ENCODE data around the gene NRIP2. TPM values are rescaled to one million over a fixed set of nuclear protein-coding genes. Genes with fewer than 3 reads are reported as not detected.

Gene NRIP2
- total and polyA plus RNA-seq, 10 of the 15 experiments (the other 5 are each of a cell fraction or from before 2014, with no cell fraction given) = 0.04 to 0.83 (median 0.42) TPM; not detected in 7

GRCh38 chr12:2860170-2860569 is 25.3 kb upstream of the NRIP2 start:
- no peaks in the 10 kb centered on the region for H3K27me3 ChIP-seq (replicated peaks in 1 of 2; ENCODE audit: control insufficient read depth in 2 of 2, insufficient read depth in 2 of 2, low read length in 1 of 2)
- H4K20me1 ChIP-seq (ENCODE audit: control insufficient read depth, insufficient read depth) = no peaks in the 10 kb centered on the region
- no peak for TF ChIP-seq SPI1 (IDR thresholded peaks at IDR 0.05; ENCODE audit: borderline replicate concordance, insufficient read depth, low read depth, low read length)
- TF ChIP-seq ZNF24 (IDR thresholded peaks at IDR 0.05) = no peak
- TF ChIP-seq DPF2 (IDR thresholded peaks at IDR 0.05) = no peak
- no peak for TF ChIP-seq MEF2A (IDR thresholded peaks at IDR 0.05; ENCODE audit: insufficient read depth, low read depth, low read length)
- no peak for TF ChIP-seq JUND (IDR thresholded peaks at IDR 0.05; ENCODE audit: low read depth, low read length)
- TF ChIP-seq, protein P1, sequence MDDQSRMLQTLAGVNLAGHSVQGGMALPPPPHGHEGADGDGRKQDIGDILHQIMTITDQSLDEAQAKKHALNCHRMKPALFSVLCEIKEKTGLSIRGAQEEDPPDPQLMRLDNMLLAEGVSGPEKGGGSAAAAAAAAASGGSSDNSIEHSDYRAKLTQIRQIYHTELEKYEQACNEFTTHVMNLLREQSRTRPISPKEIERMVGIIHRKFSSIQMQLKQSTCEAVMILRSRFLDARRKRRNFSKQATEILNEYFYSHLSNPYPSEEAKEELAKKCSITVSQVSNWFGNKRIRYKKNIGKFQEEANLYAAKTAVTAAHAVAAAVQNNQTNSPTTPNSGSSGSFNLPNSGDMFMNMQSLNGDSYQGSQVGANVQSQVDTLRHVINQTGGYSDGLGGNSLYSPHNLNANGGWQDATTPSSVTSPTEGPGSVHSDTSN (IDR thresholded peaks at IDR 0.05; ENCODE audit: insufficient replicate concordance, low read depth, low read length) = no peak
- TF ChIP-seq WRNIP1 (IDR thresholded peaks at IDR 0.05; ENCODE audit: borderline replicate concordance, low read depth, low read length) = no peak
- no peak for TF ChIP-seq CUX1 (IDR thresholded peaks at IDR 0.05; ENCODE audit: insufficient replicate concordance, low read depth, low read length)
- no peak for TF ChIP-seq SUZ12 (IDR thresholded peaks at IDR 0.05; ENCODE audit: unreplicated experiment)
- TF ChIP-seq, protein P2, sequence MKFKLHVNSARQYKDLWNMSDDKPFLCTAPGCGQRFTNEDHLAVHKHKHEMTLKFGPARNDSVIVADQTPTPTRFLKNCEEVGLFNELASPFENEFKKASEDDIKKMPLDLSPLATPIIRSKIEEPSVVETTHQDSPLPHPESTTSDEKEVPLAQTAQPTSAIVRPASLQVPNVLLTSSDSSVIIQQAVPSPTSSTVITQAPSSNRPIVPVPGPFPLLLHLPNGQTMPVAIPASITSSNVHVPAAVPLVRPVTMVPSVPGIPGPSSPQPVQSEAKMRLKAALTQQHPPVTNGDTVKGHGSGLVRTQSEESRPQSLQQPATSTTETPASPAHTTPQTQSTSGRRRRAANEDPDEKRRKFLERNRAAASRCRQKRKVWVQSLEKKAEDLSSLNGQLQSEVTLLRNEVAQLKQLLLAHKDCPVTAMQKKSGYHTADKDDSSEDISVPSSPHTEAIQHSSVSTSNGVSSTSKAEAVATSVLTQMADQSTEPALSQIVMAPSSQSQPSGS (IDR thresholded peaks at IDR 0.05; ENCODE audit: low read length) = no peak
- TF ChIP-seq TAF1 (IDR thresholded peaks at IDR 0.05; ENCODE audit: borderline replicate concordance, low read depth, low read length) = no peak
- TF ChIP-seq CHD4 (IDR thresholded peaks at IDR 0.05) = no peak
- no peak for TF ChIP-seq RAD21 (IDR thresholded peaks at IDR 0.05; ENCODE audit: insufficient read depth, low read depth, low read length)
- no peak for TF ChIP-seq CREB1 (IDR thresholded peaks at IDR 0.05; ENCODE audit: low read depth)
- in situ Hi-C loops (cut with MboI) (no loop called here), intact Hi-C loops (cut with micrococcal nuclease; ENCODE audit: unreplicated experiment) (no loop called here)
- POLR2A ChIA-PET = no interaction called here
- CTCF ChIA-PET = no interaction called here
- H3K9me3 ChIP-seq (replicated peaks; ENCODE audit: control insufficient read depth, insufficient read depth, low read length) = no peaks in the 10 kb centered on the region
- no TSS peak for BruUV-seq (replicated peaks)
- H3K9ac ChIP-seq (ENCODE audit: control insufficient read depth, insufficient read depth, low read length) = no peak overlapping the region
- H3K79me2 ChIP-seq (ENCODE audit: control insufficient read depth, insufficient read depth, low read length) = no peaks in the 10 kb centered on the region
- FAIRE-seq (no peak), ATAC-seq (no peak), DNase-seq (ENCODE audit: low read depth, low spot score) (no peak)
- RAD21 ChIA-PET (ENCODE audit: unreplicated experiment) = no interaction called here
- H3K4me2 ChIP-seq (ENCODE audit: control insufficient read depth, insufficient read depth) = no peak overlapping the region
- peaks cover 20 to 27% of the 10 kb centered on the region in 2 experiments for H3K36me3 ChIP-seq (ENCODE audit: control insufficient read depth in 2 of 2, insufficient read depth in 2 of 2, low read length in 1 of 2)
- H3K27ac ChIP-seq (ENCODE audit: control insufficient read depth, insufficient read depth) = no peak overlapping the region
- H2AFZ ChIP-seq (ENCODE audit: control insufficient read depth, low read depth, low read length) = no peak overlapping the region
- SMC1A ChIA-PET (ENCODE audit: uncharacterized antibody, unreplicated experiment) = no interaction called here
- H3K4me1 ChIP-seq (ENCODE audit: control insufficient read depth, insufficient read depth, low read length) = no peaks in the 10 kb centered on the region
- H3K4me3 ChIP-seq = no peak overlapping the region
